ENCODE measurements around the gene RGS3. TPM values are rescaled to one million over a fixed set of nuclear protein-coding genes. Genes with fewer than 3 reads are reported as not detected.

RGS3 gene
- total RNA-seq, 1 donor: 48.9 TPM

GRCh38 chr9:113540466-113540865, 76.9 kb downstream of the RGS3 start:
- no peak overlapping the region for H3K4me3 ChIP-seq (ENCODE audit: low read depth, low read length)
- TF ChIP-seq, protein P1, sequence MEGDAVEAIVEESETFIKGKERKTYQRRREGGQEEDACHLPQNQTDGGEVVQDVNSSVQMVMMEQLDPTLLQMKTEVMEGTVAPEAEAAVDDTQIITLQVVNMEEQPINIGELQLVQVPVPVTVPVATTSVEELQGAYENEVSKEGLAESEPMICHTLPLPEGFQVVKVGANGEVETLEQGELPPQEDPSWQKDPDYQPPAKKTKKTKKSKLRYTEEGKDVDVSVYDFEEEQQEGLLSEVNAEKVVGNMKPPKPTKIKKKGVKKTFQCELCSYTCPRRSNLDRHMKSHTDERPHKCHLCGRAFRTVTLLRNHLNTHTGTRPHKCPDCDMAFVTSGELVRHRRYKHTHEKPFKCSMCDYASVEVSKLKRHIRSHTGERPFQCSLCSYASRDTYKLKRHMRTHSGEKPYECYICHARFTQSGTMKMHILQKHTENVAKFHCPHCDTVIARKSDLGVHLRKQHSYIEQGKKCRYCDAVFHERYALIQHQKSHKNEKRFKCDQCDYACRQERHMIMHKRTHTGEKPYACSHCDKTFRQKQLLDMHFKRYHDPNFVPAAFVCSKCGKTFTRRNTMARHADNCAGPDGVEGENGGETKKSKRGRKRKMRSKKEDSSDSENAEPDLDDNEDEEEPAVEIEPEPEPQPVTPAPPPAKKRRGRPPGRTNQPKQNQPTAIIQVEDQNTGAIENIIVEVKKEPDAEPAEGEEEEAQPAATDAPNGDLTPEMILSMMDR (IDR thresholded peaks at IDR 0.05; ENCODE audit: insufficient read depth, low read length): no peak
- DNase-seq (ENCODE audit: low read depth): no peak

GRCh38 chr9:113541019-113541900, 77.7 kb downstream of the RGS3 start:
- peak; percentile 69 for DNase-seq (ENCODE audit: low read depth)
- TF ChIP-seq, protein P1 (IDR thresholded peaks at IDR 0.05; ENCODE audit: insufficient read depth, low read length): no peak

DNA sequence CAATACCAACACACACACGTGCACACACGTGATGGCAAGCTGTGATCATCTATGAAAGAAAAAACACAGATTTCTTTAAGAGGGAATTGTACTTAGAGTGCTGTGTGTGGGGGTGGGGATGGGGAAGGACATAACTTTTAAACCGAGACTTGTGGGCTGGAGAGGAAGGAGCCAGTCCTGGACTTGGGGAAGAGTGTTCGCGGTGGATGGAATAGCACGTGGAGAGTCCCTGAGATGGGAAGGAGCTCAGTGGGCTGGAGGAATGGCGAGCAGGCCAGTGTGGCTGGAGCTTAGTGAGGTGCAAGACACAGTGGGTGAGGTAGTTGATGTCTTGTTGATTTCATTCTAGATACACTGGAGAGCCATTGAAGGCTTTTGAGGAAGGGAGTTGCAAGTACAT, 78.5 kb downstream of the RGS3 start:
- TF ChIP-seq, protein P1 (IDR thresholded peaks at IDR 0.05; ENCODE audit: insufficient read depth, low read length): no peak
- DNase-seq (ENCODE audit: low read depth): no peak
- H3K4me3 ChIP-seq (ENCODE audit: low read depth, low read length): no peak overlapping the region

More at GRCh38 chr9:113541019-113541900, 77.7 kb downstream of the RGS3 start:
- no peak overlapping the region for H3K4me3 ChIP-seq (ENCODE audit: low read depth, low read length)

DNA sequence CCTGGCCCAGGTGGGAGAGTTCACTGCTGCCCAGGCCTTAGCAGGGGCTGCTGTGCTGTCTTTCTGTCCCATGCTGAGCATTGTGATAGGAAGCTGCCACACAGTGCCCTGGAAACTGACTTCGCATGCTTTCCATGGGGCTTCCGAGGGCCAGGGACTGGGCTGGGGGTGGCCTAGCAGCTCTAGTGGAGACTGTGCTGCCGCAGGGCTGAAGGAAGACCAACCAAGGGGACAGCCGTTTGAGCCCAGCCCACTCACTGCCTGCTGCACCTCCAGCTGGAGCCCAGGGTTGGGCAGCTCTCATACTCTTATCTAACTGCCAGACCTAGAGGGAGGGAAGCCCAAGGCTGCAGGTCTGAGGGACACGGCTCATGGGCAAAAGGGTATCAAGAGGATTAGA, 79.2 kb downstream of the RGS3 start:
- TF ChIP-seq, protein P1 (IDR thresholded peaks at IDR 0.05; ENCODE audit: insufficient read depth, low read length): no peak

GRCh38 chr9:113543296-113543981, 79.9 kb downstream of the RGS3 start:
- no peak overlapping the region for H3K4me3 ChIP-seq (ENCODE audit: low read depth, low read length)
- TF ChIP-seq, protein P1 (IDR thresholded peaks at IDR 0.05; ENCODE audit: insufficient read depth, low read length): no peak
- no peak for DNase-seq (ENCODE audit: low read depth)

More for the DNA sequence above, 79.2 kb downstream of the RGS3 start:
- H3K4me3 ChIP-seq (ENCODE audit: low read depth, low read length): no peak overlapping the region
- DNase-seq (ENCODE audit: low read depth): no peak

- no peak overlapping the region for H3K4me3 ChIP-seq (ENCODE audit: low read depth, low read length)
- DNase-seq (ENCODE audit: low read depth): no peak
Observed at GRCh38 chr9:113543982-113544303, 80.4 kb downstream of the RGS3 start.

More at GRCh38 chr9:113543982-113544303, 80.4 kb downstream of the RGS3 start:
- TF ChIP-seq, protein P1 (IDR thresholded peaks at IDR 0.05; ENCODE audit: insufficient read depth, low read length): no peak

All from fibroblast of the aortic adventitia (primary cell).